GM18868 (cell line): ENCODE measurements around the gene B4GALNT2.
"Not testable (repeated sequence)": the region's sequence is repeated elsewhere in the genome, so short reads cannot be mapped to it uniquely, and the experiment has no call there.

Experiments
- ATAC-seq: cut with Tn5 transposase; IDR thresholded peaks from one replicate; pipeline ENCODE4 v1.9.1; 2021; ENCODE audit warnings: mild to moderate bottlenecking, moderate library complexity; ENCODE audit not compliant: unreplicated experiment

The B4GALNT2 gene

GRCh38 chr17:49117587-49118230 is 14.9 kb upstream of the B4GALNT2 start:
- no peak for ATAC-seq

- no peak for ATAC-seq
Observed at GRCh38 chr17:49120166-49120565, 12.4 kb upstream of the B4GALNT2 start.

- ATAC-seq: no peak
Observed at GRCh38 chr17:49121696-49122292, 10.8 kb upstream of the B4GALNT2 start.

GRCh38 chr17:49122566-49122965 is 10.0 kb upstream of the B4GALNT2 start:
- no peak for ATAC-seq

GRCh38 chr17:49123061-49123460 is 9.5 kb upstream of the B4GALNT2 start:
- no peak for ATAC-seq

GRCh38 chr17:49125449-49125848 is 7.1 kb upstream of the B4GALNT2 start:
- no peak for ATAC-seq

- ATAC-seq: not testable (repeated sequence)
Observed at GRCh38 chr17:49126183-49126859, 6.2 kb upstream of the B4GALNT2 start.

GRCh38 chr17:49129359-49129950 is 3.1 kb upstream of the B4GALNT2 start:
- not testable (repeated sequence) for ATAC-seq

- ATAC-seq: no peak
Observed at GRCh38 chr17:49130891-49131290, 1.7 kb upstream of the B4GALNT2 start.

GRCh38 chr17:49132317-49132698 is 261 bp upstream of the B4GALNT2 start:
- no peak for ATAC-seq

GRCh38 chr17:49136335-49136734 is 3.8 kb downstream of the B4GALNT2 start:
- ATAC-seq: no peak

GRCh38 chr17:49145654-49146053 is 13.1 kb downstream of the B4GALNT2 start:
- ATAC-seq: not testable (repeated sequence)

- no peak for ATAC-seq
Observed at GRCh38 chr17:49146620-49147306, 14.2 kb downstream of the B4GALNT2 start.

- no peak for ATAC-seq
Observed at GRCh38 chr17:49148171-49148570, 15.6 kb downstream of the B4GALNT2 start.

- no peak for ATAC-seq
Observed at GRCh38 chr17:49151996-49152395, 19.4 kb downstream of the B4GALNT2 start.

- ATAC-seq: no peak
Observed at GRCh38 chr17:49156256-49156655, 23.7 kb downstream of the B4GALNT2 start.

GRCh38 chr17:49157784-49158183 is 25.2 kb downstream of the B4GALNT2 start:
- ATAC-seq: no peak

- ATAC-seq: no peak
Observed at GRCh38 chr17:49162866-49163265, 30.3 kb downstream of the B4GALNT2 start.

- no peak for ATAC-seq
Observed at GRCh38 chr17:49165143-49165542, 32.6 kb downstream of the B4GALNT2 start.

GRCh38 chr17:49168706-49169105 is 36.1 kb downstream of the B4GALNT2 start:
- ATAC-seq: no peak

- no peak for ATAC-seq
Observed at GRCh38 chr17:49170216-49170615, 37.6 kb downstream of the B4GALNT2 start.
